Left cardiac atrium (tissue), 4 donors: Measurements from ENCODE around the gene PCDHGA1. TPM values are rescaled to one million over a fixed set of nuclear protein-coding genes. Genes with fewer than 3 reads are reported as not detected.

ENCODE experiments used
- ATAC-seq, 2 donors: fragments of 200-7000 bp; cut with Tn5 transposase; one replicate each; pipeline ENCODE4 v1.9.1; 2020; ENCODE audit warnings: mild to moderate bottlenecking in 2 of 2, moderate library complexity in 2 of 2
- DNase-seq: peaks from one replicate; pipeline ENCODE4 v3.0.0-alpha.2; 2020
- intact Hi-C, 2 donors: fragments of 100-400 bp; cut with DNase I; formaldehyde crosslinking; loops; one replicate each; pipeline versions ENCODE4 v1.14.1 to v1.15.1; 2022 to 2023
- total RNA-seq, 2 donors: library from RNA; stranded (reverse); fragmentation: NEBNext Ultra II Directional; extraction: Animal tissue kit (Norgen Biotek cat#: 25700); gene quantifications; one replicate each; pipeline ENCODE4 v1.2.1, GENCODE V29; 2021
- donor health status: DM: no; HTN: yes; CAD: no.
- donor health status: DM: no; HTN: yes; CAD: no; lungs with severe emphysema.
- donor health status: DM: yes; HTN: yes; CAD: no.
- donor health status: Dilated cardiomyopathy.

Gene PCDHGA1
- total RNA-seq, 2 donors from 2014 or later: 1.4 to 1.8 TPM

DNA sequence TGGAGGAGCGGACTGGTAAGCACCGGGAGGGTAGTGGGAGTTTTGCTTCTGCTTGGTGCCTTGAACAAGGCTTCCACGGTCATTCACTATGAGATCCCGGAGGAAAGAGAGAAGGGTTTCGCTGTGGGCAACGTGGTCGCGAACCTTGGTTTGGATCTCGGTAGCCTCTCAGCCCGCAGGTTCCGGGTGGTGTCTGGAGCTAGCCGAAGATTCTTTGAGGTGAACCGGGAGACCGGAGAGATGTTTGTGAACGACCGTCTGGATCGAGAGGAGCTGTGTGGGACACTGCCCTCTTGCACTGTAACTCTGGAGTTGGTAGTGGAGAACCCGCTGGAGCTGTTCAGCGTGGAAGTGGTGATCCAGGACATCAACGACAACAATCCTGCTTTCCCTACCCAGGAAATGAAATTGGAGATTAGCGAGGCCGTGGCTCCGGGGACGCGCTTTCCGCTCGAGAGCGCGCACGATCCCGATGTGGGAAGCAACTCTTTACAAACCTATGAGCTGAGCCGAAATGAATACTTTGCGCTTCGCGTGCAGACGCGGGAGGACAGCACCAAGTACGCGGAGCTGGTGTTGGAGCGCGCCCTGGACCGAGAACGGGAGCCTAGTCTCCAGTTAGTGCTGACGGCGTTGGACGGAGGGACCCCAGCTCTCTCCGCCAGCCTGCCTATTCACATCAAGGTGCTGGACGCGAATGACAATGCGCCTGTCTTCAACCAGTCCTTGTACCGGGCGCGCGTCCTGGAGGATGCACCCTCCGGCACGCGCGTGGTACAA is 146.0 kb downstream of the PCDHGA1 start:
- DNase-seq: peak; percentile 75
- intact Hi-C loops: loop anchor here in 1 of 2 donors (2.0 to 5.0 kb wide), 2 partner anchors 44 to 46 kb away; no protein-coding TSS in a partner anchor
- ATAC-seq: peak; percentile 62 to 77

DNA sequence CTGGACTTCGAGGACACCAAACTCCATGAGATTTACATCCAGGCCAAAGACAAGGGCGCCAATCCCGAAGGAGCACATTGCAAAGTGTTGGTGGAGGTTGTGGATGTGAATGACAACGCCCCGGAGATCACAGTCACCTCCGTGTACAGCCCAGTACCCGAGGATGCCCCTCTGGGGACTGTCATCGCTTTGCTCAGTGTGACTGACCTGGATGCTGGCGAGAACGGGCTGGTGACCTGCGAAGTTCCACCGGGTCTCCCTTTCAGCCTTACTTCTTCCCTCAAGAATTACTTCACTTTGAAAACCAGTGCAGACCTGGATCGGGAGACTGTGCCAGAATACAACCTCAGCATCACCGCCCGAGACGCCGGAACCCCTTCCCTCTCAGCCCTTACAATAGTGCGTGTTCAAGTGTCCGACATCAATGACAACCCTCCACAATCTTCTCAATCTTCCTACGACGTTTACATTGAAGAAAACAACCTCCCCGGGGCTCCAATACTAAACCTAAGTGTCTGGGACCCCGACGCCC is 146.8 kb downstream of the PCDHGA1 start:
- ATAC-seq (no peak), DNase-seq (no peak)
- intact Hi-C loops: loop anchor here in 1 of 2 donors (2.0 to 5.0 kb wide), 2 partner anchors 44 to 45 kb away; no protein-coding TSS in a partner anchor

DNA sequence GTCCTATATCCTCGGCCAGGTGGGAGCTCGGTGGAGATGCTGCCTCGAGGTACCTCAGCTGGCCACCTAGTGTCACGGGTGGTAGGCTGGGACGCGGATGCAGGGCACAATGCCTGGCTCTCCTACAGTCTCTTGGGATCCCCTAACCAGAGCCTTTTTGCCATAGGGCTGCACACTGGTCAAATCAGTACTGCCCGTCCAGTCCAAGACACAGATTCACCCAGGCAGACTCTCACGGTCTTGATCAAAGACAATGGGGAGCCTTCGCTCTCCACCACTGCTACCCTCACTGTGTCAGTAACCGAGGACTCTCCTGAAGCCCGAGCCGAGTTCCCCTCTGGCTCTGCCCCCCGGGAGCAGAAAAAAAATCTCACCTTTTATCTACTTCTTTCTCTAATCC is 147.5 kb downstream of the PCDHGA1 start:
- intact Hi-C loops: loop anchor here in 1 of 2 donors (2.0 to 5.0 kb wide), 2 partner anchors 44 to 45 kb away; no protein-coding TSS in a partner anchor
- no peak for ATAC-seq
- no peak for DNase-seq

DNA sequence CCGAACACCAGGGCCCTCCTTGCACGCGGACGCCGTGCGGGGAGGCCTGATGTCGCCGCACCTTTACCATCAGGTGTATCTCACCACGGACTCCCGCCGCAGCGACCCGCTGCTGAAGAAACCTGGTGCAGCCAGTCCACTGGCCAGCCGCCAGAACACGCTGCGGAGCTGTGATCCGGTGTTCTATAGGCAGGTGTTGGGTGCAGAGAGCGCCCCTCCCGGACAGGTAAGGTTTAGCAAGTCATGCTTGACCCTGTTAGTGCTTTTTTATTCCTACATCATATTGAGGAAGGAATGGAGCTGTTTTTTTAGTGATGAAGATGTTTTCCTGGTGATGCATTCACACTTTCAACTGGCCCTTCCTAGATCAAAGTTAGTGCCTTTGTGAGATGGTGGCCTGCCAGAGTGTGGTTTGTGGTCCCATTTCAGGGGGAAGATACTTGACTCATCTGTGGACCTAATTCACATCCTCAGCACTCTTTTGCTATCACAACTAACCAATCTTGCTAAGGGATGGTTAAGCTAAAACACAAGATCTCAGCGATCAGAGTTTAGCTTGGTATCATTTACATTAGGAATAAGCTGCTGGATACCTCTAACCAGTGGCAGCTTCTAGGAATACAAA is 148.1 kb downstream of the PCDHGA1 start:
- intact Hi-C loops: loop anchor here in 1 of 2 donors (5.0 kb wide), 1 partner anchor 44 kb away; no protein-coding TSS in a partner anchor
- ATAC-seq: no peak
- no peak for DNase-seq

GRCh38 chr5:141479776-141480175 is 149.5 kb downstream of the PCDHGA1 start:
- intact Hi-C loops: loop anchor here in 1 of 2 donors (5.0 kb wide), 1 partner anchor 43 kb away; no protein-coding TSS in a partner anchor
- DNase-seq: no peak
- no peak for ATAC-seq

DNA sequence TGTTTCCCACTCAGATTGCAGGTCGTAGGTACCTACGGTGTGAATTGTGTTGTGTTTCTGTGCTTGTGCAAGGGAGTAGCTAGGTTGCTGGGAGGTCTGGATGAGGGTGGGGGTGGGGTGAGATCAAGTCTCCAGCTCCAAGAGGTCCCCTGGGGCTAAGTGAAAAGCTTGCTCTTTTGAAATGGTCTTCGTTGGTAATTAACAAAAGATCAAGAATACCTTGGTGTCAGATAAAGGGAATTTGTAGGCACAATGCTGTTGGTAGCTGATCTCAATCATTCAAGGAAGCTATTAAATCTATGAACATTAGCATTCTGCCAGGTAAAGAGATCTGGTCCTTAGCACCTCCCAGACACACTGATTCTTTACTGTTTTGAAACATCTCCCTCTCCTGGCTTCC is 153.6 kb downstream of the PCDHGA1 start:
- ATAC-seq (no peak), DNase-seq (no peak)
- intact Hi-C loops: no loop called here

DNA sequence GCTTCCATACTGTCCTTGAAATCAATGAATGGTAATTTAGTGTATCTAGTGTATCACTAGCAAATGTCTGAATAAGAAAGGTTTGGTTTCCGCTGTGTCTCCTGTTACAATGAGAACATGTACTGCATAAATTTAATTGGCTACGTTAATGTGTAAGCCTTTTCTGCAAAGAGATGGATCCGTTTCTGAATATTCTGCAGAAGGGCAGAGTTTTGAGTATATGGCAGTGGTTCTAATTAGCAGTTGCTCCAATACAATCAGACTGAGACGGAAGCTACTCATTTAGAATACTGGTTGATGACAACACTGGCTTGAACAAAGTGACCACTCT is 154.0 kb downstream of the PCDHGA1 start:
- ATAC-seq (no peak), DNase-seq (no peak)
- intact Hi-C loops: no loop called here

GRCh38 chr5:141484641-141485311 is 154.5 kb downstream of the PCDHGA1 start, which contains the start of gene PCDHGC4:
Gene PCDHGC4, plus strand, starts transcription at chr5:141485030. Its CDS starts 144 bp downstream, at chr5:141485174.
- intact Hi-C loops: no loop called here
- ATAC-seq (peak; percentile 40 to 56), DNase-seq (no peak)

- ATAC-seq (no peak), DNase-seq (no peak)
- intact Hi-C loops: no loop called here
These were observed 155.2 kb downstream of the PCDHGA1 start for GRCh38 chr5:141485321-141486055.

DNA sequence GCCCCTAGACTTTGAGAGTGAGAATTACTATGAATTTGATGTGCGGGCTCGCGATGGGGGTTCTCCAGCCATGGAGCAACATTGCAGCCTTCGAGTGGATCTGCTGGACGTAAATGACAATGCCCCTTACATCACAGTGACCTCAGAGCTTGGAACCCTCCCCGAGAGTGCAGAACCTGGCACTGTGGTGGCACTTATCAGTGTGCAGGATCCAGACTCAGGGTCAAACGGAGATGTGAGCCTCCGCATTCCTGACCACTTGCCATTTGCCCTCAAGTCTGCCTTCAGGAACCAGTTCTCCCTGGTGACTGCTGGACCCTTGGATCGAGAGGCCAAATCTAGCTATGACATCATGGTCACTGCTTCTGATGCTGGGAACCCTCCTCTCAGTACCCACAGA is 155.8 kb downstream of the PCDHGA1 start:
- intact Hi-C loops: no loop called here
- ATAC-seq: no peak

DNA sequence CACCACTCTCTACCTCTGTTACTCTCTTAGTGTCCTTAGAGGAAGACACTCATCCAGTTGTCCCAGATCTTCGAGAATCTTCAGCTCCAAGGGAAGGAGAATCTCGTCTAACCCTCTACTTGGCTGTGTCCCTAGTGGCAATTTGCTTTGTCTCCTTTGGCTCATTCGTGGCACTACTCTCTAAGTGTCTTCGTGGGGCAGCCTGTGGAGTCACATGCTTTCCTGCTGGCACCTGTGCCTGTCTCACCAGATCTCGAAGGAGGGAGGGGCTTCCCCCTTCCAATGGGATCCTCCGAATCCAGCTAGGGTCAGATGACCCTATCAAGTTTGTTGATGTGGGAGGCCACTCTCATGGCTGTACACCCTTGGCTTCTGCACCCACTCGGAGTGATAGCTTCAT is 156.8 kb downstream of the PCDHGA1 start:
- ATAC-seq (no peak), DNase-seq (no peak)
- intact Hi-C loops: no loop called here

More for the DNA sequence above, 155.8 kb downstream of the PCDHGA1 start:
- DNase-seq: no peak

GRCh38 chr5:141488591-141489561 is 158.6 kb downstream of the PCDHGA1 start, which contains the start of gene PCDHGC5:
Gene PCDHGC5, plus strand, starts transcription at chr5:141489081. Its CDS starts 160 bp downstream, at chr5:141489241.
- peak in 1 of 2 donors; percentile 18 for ATAC-seq
- DNase-seq: no peak
- intact Hi-C loops: no loop called here

DNA sequence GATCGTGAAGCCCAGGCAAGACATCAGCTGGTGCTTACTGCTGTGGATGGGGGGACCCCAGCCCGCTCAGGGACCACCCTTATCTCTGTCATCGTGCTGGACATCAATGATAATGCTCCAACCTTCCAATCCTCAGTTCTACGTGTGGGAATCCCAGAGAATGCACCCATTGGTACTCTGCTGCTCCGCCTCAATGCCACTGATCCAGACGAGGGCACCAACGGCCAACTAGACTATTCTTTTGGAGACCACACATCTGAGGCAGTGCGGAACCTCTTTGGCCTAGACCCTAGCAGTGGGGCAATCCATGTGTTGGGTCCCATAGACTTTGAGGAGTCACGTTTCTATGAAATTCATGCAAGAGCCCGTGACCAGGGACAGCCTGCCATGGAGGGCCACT is 159.5 kb downstream of the PCDHGA1 start:
- ATAC-seq: no peak
- no peak for DNase-seq
- intact Hi-C loops: no loop called here

DNA sequence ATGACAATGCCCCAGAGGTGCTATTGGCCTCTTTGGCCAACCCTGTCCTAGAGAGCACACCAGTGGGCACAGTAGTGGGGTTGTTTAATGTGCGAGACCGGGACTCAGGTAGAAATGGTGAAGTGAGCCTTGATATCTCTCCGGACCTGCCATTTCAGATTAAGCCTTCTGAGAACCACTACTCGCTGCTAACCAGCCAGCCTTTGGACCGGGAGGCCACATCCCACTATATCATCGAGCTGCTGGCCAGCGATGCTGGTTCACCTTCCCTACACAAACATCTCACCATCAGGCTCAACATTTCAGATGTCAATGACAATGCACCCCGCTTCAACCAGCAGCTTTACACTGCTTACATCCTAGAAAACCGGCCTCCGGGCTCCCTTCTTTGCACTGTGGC is 160.0 kb downstream of the PCDHGA1 start:
- intact Hi-C loops: no loop called here
- ATAC-seq (no peak), DNase-seq (no peak)

GRCh38 chr5:141490771-141491170 is 160.5 kb downstream of the PCDHGA1 start:
- intact Hi-C loops: no loop called here
- no peak for DNase-seq

DNA sequence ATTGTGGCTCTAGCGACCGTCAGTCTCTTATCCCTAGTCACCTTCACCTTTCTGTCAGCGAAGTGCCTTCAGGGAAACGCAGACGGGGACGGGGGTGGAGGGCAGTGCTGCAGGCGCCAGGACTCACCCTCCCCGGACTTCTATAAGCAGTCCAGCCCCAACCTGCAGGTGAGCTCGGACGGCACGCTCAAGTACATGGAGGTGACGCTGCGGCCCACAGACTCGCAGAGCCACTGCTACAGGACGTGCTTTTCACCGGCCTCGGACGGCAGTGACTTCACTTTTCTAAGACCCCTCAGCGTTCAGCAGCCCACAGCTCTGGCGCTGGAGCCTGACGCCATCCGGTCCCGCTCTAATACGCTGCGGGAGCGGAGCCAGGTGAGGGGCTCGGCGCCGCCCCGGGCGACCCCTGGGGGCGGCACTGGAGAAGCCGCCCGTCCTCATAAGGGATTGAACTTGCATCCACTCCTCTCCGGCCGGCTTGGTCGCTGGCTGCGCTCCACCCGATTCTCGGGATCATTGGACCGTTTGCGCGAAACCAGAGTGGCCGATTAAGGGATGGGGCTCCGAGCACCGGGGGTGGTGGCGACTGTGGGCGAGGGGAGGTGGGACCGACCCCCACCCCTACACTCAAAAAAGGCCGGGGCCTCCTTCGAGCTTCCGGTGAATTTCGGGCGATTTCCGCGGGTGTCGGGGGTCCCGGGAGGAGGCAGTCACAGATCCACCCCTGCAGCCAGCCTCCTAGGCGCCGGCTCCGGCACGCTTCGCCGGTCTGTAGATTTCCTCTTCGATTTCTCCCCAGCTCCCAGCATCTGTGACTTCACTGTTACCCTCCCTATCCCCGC is 161.2 kb downstream of the PCDHGA1 start:
- DNase-seq (no peak), ATAC-seq (no peak)
- intact Hi-C loops: no loop called here

More at GRCh38 chr5:141490771-141491170, 160.5 kb downstream of the PCDHGA1 start:
- ATAC-seq: no peak
